Urinary bladder (tissue), 4 donors: ENCODE results near the gene LATS2. TPM values are rescaled to one million over a fixed set of nuclear protein-coding genes. Genes with fewer than 3 reads are reported as not detected.

Source experiments
- DNase-seq: peaks from one replicate; pipeline ENCODE4 v3.0.0-alpha.2; 2015; ENCODE audit errors: extremely low spot score
- H3K27ac ChIP-seq: one replicate; pipeline ENCODE4 v1.5.1; 2013; ENCODE audit warnings: low read depth, mild to moderate bottlenecking, moderate library complexity
- H3K36me3 ChIP-seq: one replicate; pipeline ENCODE4 v1.6.1; 2013; ENCODE audit warnings: mild to moderate bottlenecking, moderate library complexity; ENCODE audit not compliant: insufficient read depth
- H3K4me1 ChIP-seq: one replicate; pipeline ENCODE4 v1.6.1; 2013; ENCODE audit warnings: mild to moderate bottlenecking, moderate library complexity; ENCODE audit not compliant: insufficient read depth
- H3K4me3 ChIP-seq: one replicate; pipeline ENCODE4 v1.5.1; 2013; ENCODE audit warnings: low read depth, low read length
- WGBS: extraction: QIAGEN DNeasy Blood & Tissue Kit; methylation state at CpG from one replicate; pipeline ENCODE4 v1.1.7; 2013; 5-methylcytosine and 5-hydroxymethylcytosine counted together
- polyA plus RNA-seq: library from polyadenylated mRNA; stranded (reverse); fragments of 200-250 nt; gene quantifications from one replicate; pipeline ENCODE4 v1.2.3, GENCODE V29; 2013
- total RNA-seq: library from RNA; depleted of rRNA; stranded (reverse); fragments of >200 nt; gene quantifications from one replicate; pipeline ENCODE4 v1.2.3, GENCODE V29; 2014
- donor health status: healthy with polysubstance abuse.
- donor health status: healthy.

The LATS2 gene
- total and polyA plus RNA-seq, 2 donors, result 17.2 to 21.5 TPM

- WGBS, result 29% methylated on average over 8 of the region's 8 CpGs
- no peak overlapping the region for H3K27ac ChIP-seq
- H3K4me3 ChIP-seq, result no peak overlapping the region
- peaks cover 5% of the 10 kb centered on the region for H3K4me1 ChIP-seq
- no peaks in the 10 kb centered on the region for H3K36me3 ChIP-seq
- no peak for DNase-seq
Observed at GRCh38 chr13:21033212-21033840, 28.1 kb downstream of the LATS2 start.

DNA sequence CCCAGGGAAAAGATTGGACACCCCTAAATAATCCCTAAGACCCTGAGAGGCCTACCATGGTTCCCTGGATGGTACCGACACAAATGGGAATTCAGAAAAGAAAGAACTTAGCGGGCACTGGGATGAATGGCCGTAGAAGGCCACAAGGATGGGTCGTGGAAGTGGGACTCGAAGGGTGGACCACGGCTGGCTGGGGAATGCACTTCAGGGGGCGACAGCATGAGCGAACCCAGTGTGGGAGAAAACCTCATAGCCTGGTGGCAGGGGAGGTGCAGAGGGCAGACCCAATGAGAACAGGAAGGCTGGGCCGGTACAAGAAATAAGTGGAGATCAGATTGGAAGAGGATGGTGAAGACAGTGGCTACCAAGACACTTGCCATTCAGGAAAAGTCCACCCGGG is 28.7 kb downstream of the LATS2 start:
- DNase-seq, result no peak
- Histone ChIP-seq H3K36me3 (no peaks in the 10 kb centered on the region), H3K4me1 (peaks cover 5% of the 10 kb centered on the region), H3K27ac (no peak overlapping the region), H3K4me3 (no peak overlapping the region)
- 94% methylated on average over 10 of the region's 10 CpGs for WGBS

- H3K36me3 ChIP-seq, result no peaks in the 10 kb centered on the region
- no peak for DNase-seq
- no peak overlapping the region for H3K4me3 ChIP-seq
- no peak overlapping the region for H3K27ac ChIP-seq
- peaks cover 5% of the 10 kb centered on the region for H3K4me1 ChIP-seq
- 92% methylated on average over 8 of the region's 8 CpGs for WGBS
Observed at GRCh38 chr13:21031594-21032275, 29.7 kb downstream of the LATS2 start.

DNA sequence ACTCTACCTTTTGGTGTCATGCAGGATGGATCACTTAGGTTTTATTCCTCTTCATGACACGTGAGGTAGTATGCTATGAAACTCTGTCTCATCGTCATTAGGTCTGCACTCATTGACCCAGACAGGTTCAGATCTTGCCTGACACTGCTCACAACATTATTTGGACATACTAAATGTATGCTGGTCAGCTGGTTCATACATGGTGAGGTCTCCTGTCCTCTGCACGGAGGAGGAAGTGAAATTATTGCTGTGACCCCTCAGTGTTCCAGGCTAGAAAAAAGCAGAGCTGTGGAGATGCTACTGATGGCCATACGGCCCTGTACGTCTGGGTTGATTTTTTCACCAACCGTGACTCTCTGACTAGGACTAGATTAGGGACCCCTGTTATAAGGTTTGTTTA is 35.8 kb downstream of the LATS2 start:
- Histone ChIP-seq H3K36me3 (no peaks in the 10 kb centered on the region), H3K4me3 (no peak overlapping the region), H3K4me1 (no peaks in the 10 kb centered on the region), H3K27ac (no peak overlapping the region)
- DNase-seq, result no peak
- WGBS, result 91% methylated on average over 6 of the region's 6 CpGs

- Histone ChIP-seq H3K4me3 (no peak overlapping the region), H3K4me1 (no peaks in the 10 kb centered on the region), H3K27ac (peak overlapping the region; percentile 12), H3K36me3 (no peaks in the 10 kb centered on the region)
- no peak for DNase-seq
- WGBS, result 52% methylated on average over 11 of the region's 11 CpGs
Observed at GRCh38 chr13:21022056-21022979, 39.1 kb downstream of the LATS2 start.

- no peak overlapping the region for H3K4me3 ChIP-seq
- no peaks in the 10 kb centered on the region for H3K36me3 ChIP-seq
- 72% methylated on average over 4 of the region's 4 CpGs for WGBS
- no peak overlapping the region for H3K27ac ChIP-seq
- peaks cover 3% of the 10 kb centered on the region for H3K4me1 ChIP-seq
- DNase-seq, result no peak
Observed at GRCh38 chr13:21020581-21020980, 40.8 kb downstream of the LATS2 start.

GRCh38 chr13:21020176-21020575 is 41.2 kb downstream of the LATS2 start:
- peaks cover 3% of the 10 kb centered on the region for H3K4me1 ChIP-seq
- H3K36me3 ChIP-seq, result no peaks in the 10 kb centered on the region
- H3K27ac ChIP-seq, result no peak overlapping the region
- H3K4me3 ChIP-seq, result no peak overlapping the region
- no peak for DNase-seq
- WGBS, result 41% methylated on average over 5 of the region's 5 CpGs

GRCh38 chr13:21018220-21018619 is 43.2 kb downstream of the LATS2 start:
- 81% methylated on average over 4 of the region's 4 CpGs for WGBS
- H3K27ac ChIP-seq, result no peak overlapping the region
- no peak for DNase-seq
- H3K36me3 ChIP-seq, result no peaks in the 10 kb centered on the region
- H3K4me3 ChIP-seq, result no peak overlapping the region
- H3K4me1 ChIP-seq, result peaks cover 3% of the 10 kb centered on the region

- DNase-seq, result no peak
- WGBS, result 63% methylated on average over 4 of the region's 4 CpGs
- Histone ChIP-seq H3K4me1 (peaks cover 3% of the 10 kb centered on the region), H3K27ac (no peak overlapping the region), H3K36me3 (no peaks in the 10 kb centered on the region), H3K4me3 (no peak overlapping the region)
Observed at GRCh38 chr13:21016487-21016886, 44.9 kb downstream of the LATS2 start.

- Histone ChIP-seq H3K4me3 (no peak overlapping the region), H3K4me1 (peaks cover 8% of the 10 kb centered on the region), H3K27ac (no peak overlapping the region), H3K36me3 (no peaks in the 10 kb centered on the region)
- DNase-seq, result no peak
- 59% methylated on average over 1 of the region's 1 CpG for WGBS
Observed at GRCh38 chr13:21015284-21015683, 46.1 kb downstream of the LATS2 start.

DNA sequence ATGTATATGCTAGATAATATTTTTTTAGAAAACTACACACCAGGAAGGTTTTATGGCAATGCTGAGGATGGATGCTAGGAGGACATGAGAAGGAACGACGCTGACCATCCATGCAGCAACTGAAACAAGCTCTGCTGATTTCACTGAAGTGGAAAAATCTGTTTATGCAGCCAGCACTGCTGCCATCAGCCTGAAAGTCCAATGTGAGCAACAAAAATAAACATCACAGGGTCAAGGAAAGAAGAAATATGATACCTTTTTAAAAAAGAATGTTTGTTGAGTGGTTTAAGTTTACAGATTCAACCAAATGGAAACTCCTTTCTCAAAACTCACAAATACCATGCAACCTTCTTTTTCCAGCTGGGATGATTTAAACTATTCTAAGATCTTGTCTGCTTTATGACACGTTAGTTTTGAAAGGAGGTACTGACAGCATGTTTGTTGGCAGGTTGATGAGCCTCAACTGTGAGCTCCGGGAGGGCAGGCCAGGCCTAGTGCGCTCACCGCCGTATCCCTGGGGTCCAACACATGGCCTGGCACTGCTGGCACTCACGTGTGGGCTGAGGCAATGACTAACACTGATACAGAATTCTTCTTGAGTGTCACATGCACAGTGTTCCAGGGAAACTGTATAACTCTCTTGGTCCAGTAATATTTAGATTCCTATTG is 46.8 kb downstream of the LATS2 start:
- DNase-seq, result no peak
- Histone ChIP-seq H3K4me1 (peaks cover 8% of the 10 kb centered on the region), H3K4me3 (no peak overlapping the region), H3K36me3 (no peaks in the 10 kb centered on the region), H3K27ac (peak overlapping the region; percentile 64)
- WGBS, result 21% methylated on average over 8 of the region's 8 CpGs

DNA sequence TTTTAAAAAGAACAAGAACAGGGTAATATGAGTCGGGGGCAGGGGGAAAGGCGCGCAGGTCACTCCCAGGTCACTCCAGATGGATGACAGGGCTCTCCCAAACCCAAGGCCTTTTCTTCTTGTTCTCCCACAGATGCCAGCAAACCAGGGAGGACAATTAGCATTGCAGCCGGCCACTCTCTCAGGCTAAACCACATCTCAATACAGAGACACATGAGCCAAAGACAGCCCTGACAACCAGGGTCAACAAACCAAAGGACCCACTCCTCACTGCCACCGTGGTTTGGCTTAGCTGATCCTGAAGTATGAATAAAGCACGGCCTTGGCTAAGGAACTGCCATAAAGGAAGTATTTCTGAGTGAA is 47.3 kb downstream of the LATS2 start:
- no peak for DNase-seq
- 70% methylated on average over 6 of the region's 6 CpGs for WGBS
- Histone ChIP-seq H3K36me3 (no peaks in the 10 kb centered on the region), H3K4me1 (peaks cover 8% of the 10 kb centered on the region), H3K27ac (peak overlapping the region; percentile 19), H3K4me3 (no peak overlapping the region)

DNA sequence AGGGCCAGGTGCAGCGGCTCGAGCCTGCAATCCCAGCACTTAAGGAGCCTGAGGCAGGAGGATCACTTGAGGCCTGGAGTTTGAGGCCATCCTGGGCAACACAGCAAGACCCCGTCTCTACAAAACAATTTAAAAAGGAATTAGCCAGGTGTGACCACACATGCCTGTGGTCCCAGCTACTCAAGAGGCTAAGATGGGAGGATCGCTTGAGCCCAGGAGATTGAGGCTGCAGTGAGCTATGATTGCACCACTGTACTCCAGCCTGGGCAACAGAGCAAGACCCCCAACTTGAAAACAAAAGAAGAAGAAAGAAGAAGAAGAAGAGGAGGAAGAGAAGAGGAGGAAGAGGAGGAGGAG is 47.7 kb downstream of the LATS2 start:
- Histone ChIP-seq H3K27ac (no peak overlapping the region), H3K4me3 (no peak overlapping the region), H3K4me1 (peaks cover 8% of the 10 kb centered on the region), H3K36me3 (no peaks in the 10 kb centered on the region)
- WGBS, result 59% methylated on average over 4 of the region's 4 CpGs
- no peak for DNase-seq
